ENCODE results near the gene JTB. TPM values are rescaled to one million over a fixed set of nuclear protein-coding genes. Genes with fewer than 3 reads are reported as not detected.

JTB gene
- total RNA-seq, 4 donors from 2014 or later, result 179 to 218 (median 201) TPM

GRCh38 chr1:153967107-153967999 lies 10.1 kb downstream of the JTB start, which contains the start of gene CREB3L4:
Gene CREB3L4, plus strand, starts transcription at chr1:153967902. Its CDS starts 624 bp downstream, at chr1:153968526.
- peak within 1 kb of the TSS; percentile 45 for H3K4me3 ChIP-seq (ENCODE audit: low read depth, poor library complexity, severe bottlenecking)
- intact Hi-C loops (cut with DNase I; ENCODE audit: low total_unique reads), result no loop called here
- TF ChIP-seq CTCF (IDR thresholded peaks at IDR 0.05) (no peak), POLR2A (IDR thresholded peaks at IDR 0.05) (no peak)
- 0% methylated on average over 56 to 59 of the region's 60 CpGs for WGBS, 2 donors
- peak; percentile 94 to 98 for DNase-seq (ENCODE audit: low spot score in 2 of 2)

GRCh38 chr1:153963850-153964331 lies 13.6 kb downstream of the JTB start:
- TF ChIP-seq CTCF (IDR thresholded peaks at IDR 0.05), result no peak
- TF ChIP-seq POLR2A (IDR thresholded peaks at IDR 0.05), result no peak
- WGBS, 2 donors, result 0 to 1% methylated on average over 13 to 22 of the region's 22 CpGs
- no peak for DNase-seq (ENCODE audit: low spot score in 2 of 2)
- peak overlapping the region; percentile 50 for H3K4me3 ChIP-seq (ENCODE audit: low read depth, poor library complexity, severe bottlenecking)
- intact Hi-C loops (cut with DNase I; ENCODE audit: low total_unique reads), result no loop called here

GRCh38 chr1:153963030-153963849 lies 14.2 kb downstream of the JTB start, which contains the start of gene SLC39A1:
Gene SLC39A1, minus strand, starts transcription at chr1:153963537. Its CDS starts 822 bp downstream, at chr1:153962715.
- peak within 1 kb of the TSS; percentile 50 for H3K4me3 ChIP-seq (ENCODE audit: low read depth, poor library complexity, severe bottlenecking)
- peak; percentile 99 to 100 for DNase-seq (ENCODE audit: low spot score in 2 of 2)
- TF ChIP-seq POLR2A (IDR thresholded peaks at IDR 0.05) (no peak), CTCF (IDR thresholded peaks at IDR 0.05) (no peak)
- 0% methylated on average over 44 to 52 of the region's 54 CpGs for WGBS, 2 donors
- intact Hi-C loops (cut with DNase I; ENCODE audit: low total_unique reads), result no loop called here

GRCh38 chr1:153962088-153963029 lies 15.1 kb downstream of the JTB start:
- intact Hi-C loops (cut with DNase I; ENCODE audit: low total_unique reads), result no loop called here
- no peak for TF ChIP-seq POLR2A (IDR thresholded peaks at IDR 0.05)
- no peak for TF ChIP-seq CTCF (IDR thresholded peaks at IDR 0.05)

GRCh38 chr1:153961421-153961820 lies 16.1 kb downstream of the JTB start:
- TF ChIP-seq CTCF (IDR thresholded peaks at IDR 0.05) (no peak), POLR2A (IDR thresholded peaks at IDR 0.05) (no peak)
- no peak overlapping the region for H3K4me3 ChIP-seq (ENCODE audit: low read depth, poor library complexity, severe bottlenecking)
- 65 to 69% methylated on average over 4 of the region's 4 CpGs for WGBS, 2 donors
- DNase-seq (ENCODE audit: low spot score in 2 of 2), result no peak
- intact Hi-C loops (cut with DNase I; ENCODE audit: low total_unique reads), result no loop called here

More at GRCh38 chr1:153962088-153963029, 15.1 kb downstream of the JTB start:
- 27 to 35% methylated on average over 15 to 16 of the region's 16 CpGs for WGBS, 2 donors
- peak overlapping the region; percentile 50 for H3K4me3 ChIP-seq (ENCODE audit: low read depth, poor library complexity, severe bottlenecking)
- no peak for DNase-seq (ENCODE audit: low spot score in 2 of 2)

Measured in lower leg skin (tissue), 4 donors.